Measurements from ENCODE around the gene TRPC1. TPM values are rescaled to one million over a fixed set of nuclear protein-coding genes. Genes with fewer than 3 reads are reported as not detected.
A peak's percentile ranks its signal among the peaks of the same experiment; 100 is the strongest.

Gene TRPC1
- total RNA-seq, 1 experiment from 2014 or later, result 18.6 TPM

DNA sequence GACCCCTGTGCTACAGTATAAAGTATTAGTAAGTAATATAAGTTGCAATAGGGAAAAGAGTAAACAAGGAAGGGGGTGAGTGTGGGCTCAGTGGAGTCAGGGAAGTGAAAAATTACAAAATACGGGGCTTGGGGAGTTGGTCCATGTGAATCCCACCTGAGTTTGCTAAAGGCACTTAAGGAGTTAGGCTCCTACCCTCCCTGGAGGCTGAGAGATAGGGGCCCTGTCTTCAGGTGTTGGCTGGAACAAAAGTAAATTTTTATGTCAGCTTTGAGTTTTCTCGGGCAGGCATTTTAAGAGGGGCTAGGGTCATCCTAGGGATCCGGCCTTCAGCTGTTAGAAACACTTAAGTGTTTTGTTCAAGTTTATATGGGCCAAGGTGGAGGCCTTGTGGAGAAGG lies 8.2 kb downstream of the TRPC1 start:
- Mint-ChIP-seq H3K36me3 (ENCODE audit: insufficient read depth in 1 of 3, low read depth in 3 of 3) (peaks cover 0 to 13% (median 8%) of the 10 kb centered on the region in 3 experiments; a peak in 5 of 7 replicates), H3K27ac (peak overlapping the region; percentile 3 to 66 (median 8); a peak in 4 of 7 replicates), H3K27me3 (ENCODE audit: low read depth) (no peaks in the 10 kb centered on the region), H3K4me1 (peaks cover 11 to 18% of the 10 kb centered on the region in 2 experiments), H3K4me3 (peak overlapping the region in 1 of 2 experiments; percentile 2; a peak in 1 of 5 replicates), H3K9me3 (no peaks in the 10 kb centered on the region)
- H3K4me1 ChIP-seq (ENCODE audit: insufficient read depth, low read length), result no peaks in the 10 kb centered on the region; the same call in 1 of the 2 replicates
- H2BK12ac ChIP-seq (ENCODE audit: insufficient read length, low read depth, low read length), result no peak overlapping the region
- no peak overlapping the region for H3K27ac ChIP-seq (ENCODE audit: insufficient read length, low read depth, low read length)
- TF ChIP-seq, protein P1, sequence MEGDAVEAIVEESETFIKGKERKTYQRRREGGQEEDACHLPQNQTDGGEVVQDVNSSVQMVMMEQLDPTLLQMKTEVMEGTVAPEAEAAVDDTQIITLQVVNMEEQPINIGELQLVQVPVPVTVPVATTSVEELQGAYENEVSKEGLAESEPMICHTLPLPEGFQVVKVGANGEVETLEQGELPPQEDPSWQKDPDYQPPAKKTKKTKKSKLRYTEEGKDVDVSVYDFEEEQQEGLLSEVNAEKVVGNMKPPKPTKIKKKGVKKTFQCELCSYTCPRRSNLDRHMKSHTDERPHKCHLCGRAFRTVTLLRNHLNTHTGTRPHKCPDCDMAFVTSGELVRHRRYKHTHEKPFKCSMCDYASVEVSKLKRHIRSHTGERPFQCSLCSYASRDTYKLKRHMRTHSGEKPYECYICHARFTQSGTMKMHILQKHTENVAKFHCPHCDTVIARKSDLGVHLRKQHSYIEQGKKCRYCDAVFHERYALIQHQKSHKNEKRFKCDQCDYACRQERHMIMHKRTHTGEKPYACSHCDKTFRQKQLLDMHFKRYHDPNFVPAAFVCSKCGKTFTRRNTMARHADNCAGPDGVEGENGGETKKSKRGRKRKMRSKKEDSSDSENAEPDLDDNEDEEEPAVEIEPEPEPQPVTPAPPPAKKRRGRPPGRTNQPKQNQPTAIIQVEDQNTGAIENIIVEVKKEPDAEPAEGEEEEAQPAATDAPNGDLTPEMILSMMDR (conservative IDR thresholded peaks at IDR 0.05), result no peak
- H3K14ac ChIP-seq (ENCODE audit: insufficient read depth, low read length), result no peak overlapping the region
- H2BK20ac ChIP-seq (ENCODE audit: low read depth, low read length, poor library complexity, severe bottlenecking), result no peak overlapping the region
- no peak overlapping the region for H4K5ac ChIP-seq (ENCODE audit: insufficient read length, low read depth, low read length)
- H2BK15ac ChIP-seq (ENCODE audit: low read depth, low read length), result no peak overlapping the region
- no peaks in the 10 kb centered on the region; the same call in 1 of the 2 replicates for H3K79me2 ChIP-seq (ENCODE audit: insufficient read depth, low read length)
- no peak overlapping the region for H2BK120ac ChIP-seq (ENCODE audit: low read depth, low read length, poor library complexity, severe bottlenecking)
- WGBS (ENCODE audit: extremely low coverage, insufficient read length, low lambda C conversion rate), result no CpG with 5 or more reads among the region's 3 CpGs
- H3K18ac ChIP-seq (ENCODE audit: insufficient read length, low read depth, low read length), result no peak overlapping the region
- no peak overlapping the region for H3K4me2 ChIP-seq (ENCODE audit: insufficient read depth, insufficient read length, low read length)
- H3K23me2 ChIP-seq (ENCODE audit: insufficient read length, low read depth, low read length, poor library complexity, severe bottlenecking), result no peaks in the 10 kb centered on the region
- H3K79me1 ChIP-seq (ENCODE audit: insufficient read depth, low read depth, low read length, poor library complexity, severe bottlenecking), result no peaks in the 10 kb centered on the region
- no peak for DNase-seq
- H4K20me1 ChIP-seq (ENCODE audit: control insufficient read depth, insufficient read depth, insufficient read length), result no peaks in the 10 kb centered on the region
- H3K9me3 ChIP-seq (ENCODE audit: control insufficient read depth, low read depth, low read length), result no peaks in the 10 kb centered on the region
- no peak overlapping the region for H4K91ac ChIP-seq (ENCODE audit: insufficient read length, low read depth, low read length)
- no peak overlapping the region for H2BK5ac ChIP-seq (ENCODE audit: insufficient read length, low read length)
- no peak overlapping the region for H2AFZ ChIP-seq (ENCODE audit: low read length)
- no peak overlapping the region for H3K4ac ChIP-seq (ENCODE audit: low read depth, low read length)
- no peak overlapping the region for H4K8ac ChIP-seq (replicated peaks; ENCODE audit: insufficient read length, low read depth, low read length)
- no peak overlapping the region for H3K56ac ChIP-seq (ENCODE audit: insufficient read length, low read depth, low read length)
- no peak overlapping the region for H2AK5ac ChIP-seq (ENCODE audit: insufficient read length, low read length)
- H3T11ph ChIP-seq (ENCODE audit: low read length), result no peak overlapping the region
- no peak overlapping the region for H3K9ac ChIP-seq (ENCODE audit: extremely low read depth, insufficient read length, low read length)
- no peak overlapping the region for H3K23ac ChIP-seq (ENCODE audit: insufficient read length, low read depth, low read length)
- no peaks in the 10 kb centered on the region for H3K27me3 ChIP-seq (ENCODE audit: insufficient read depth, low read length)
